Mucosa of stomach (tissue), 1 donor: Measurements from ENCODE around the gene GPC1.

ENCODE experiments used
- H3K27me3 ChIP-seq: one replicate; pipeline ENCODE4 v1.7.0; 2013; ENCODE audit warnings: mild to moderate bottlenecking, low read length; ENCODE audit not compliant: control insufficient read depth, insufficient read depth
- H3K36me3 ChIP-seq: one replicate; pipeline ENCODE4 v1.7.0; 2013; ENCODE audit warnings: low read length; ENCODE audit not compliant: control insufficient read depth, insufficient read depth
- H3K4me1 ChIP-seq: one replicate; pipeline ENCODE4 v1.7.0; 2013; ENCODE audit warnings: mild to moderate bottlenecking, low read length; ENCODE audit not compliant: control insufficient read depth, insufficient read depth
- H3K4me3 ChIP-seq: one replicate; pipeline ENCODE4 v1.7.0; 2013; ENCODE audit warnings: low read length
- H3K9ac ChIP-seq: one replicate; pipeline ENCODE4 v1.7.0; 2013; ENCODE audit warnings: mild to moderate bottlenecking, low read length, moderate library complexity
- H3K9me3 ChIP-seq: one replicate; pipeline ENCODE4 v1.7.0; 2013; ENCODE audit warnings: mild to moderate bottlenecking, low read length, moderate library complexity; ENCODE audit not compliant: control insufficient read depth
- donor health status: Pancreatic carcinoma.

Gene GPC1

GRCh38 chr2:240392948-240393830, 42.3 kb upstream of the GPC1 start:
- Histone ChIP-seq H3K4me3 (no peak overlapping the region), H3K9me3 (no peaks in the 10 kb centered on the region), H3K27me3 (no peaks in the 10 kb centered on the region), H3K4me1 (no peaks in the 10 kb centered on the region), H3K36me3 (no peaks in the 10 kb centered on the region), H3K9ac (no peak overlapping the region)

GRCh38 chr2:240393831-240394410, 41.5 kb upstream of the GPC1 start:
- H3K4me1 ChIP-seq, result no peaks in the 10 kb centered on the region
- no peak overlapping the region for H3K4me3 ChIP-seq
- no peaks in the 10 kb centered on the region for H3K36me3 ChIP-seq
- no peaks in the 10 kb centered on the region for H3K27me3 ChIP-seq
- no peaks in the 10 kb centered on the region for H3K9me3 ChIP-seq
- no peak overlapping the region for H3K9ac ChIP-seq

- Histone ChIP-seq H3K9ac (no peak overlapping the region), H3K4me3 (no peak overlapping the region), H3K36me3 (no peaks in the 10 kb centered on the region), H3K9me3 (no peaks in the 10 kb centered on the region), H3K4me1 (no peaks in the 10 kb centered on the region), H3K27me3 (no peaks in the 10 kb centered on the region)
Observed at GRCh38 chr2:240394549-240394948, 40.9 kb upstream of the GPC1 start.

GRCh38 chr2:240395448-240395847, 40.0 kb upstream of the GPC1 start:
- Histone ChIP-seq H3K4me3 (no peak overlapping the region), H3K4me1 (no peaks in the 10 kb centered on the region), H3K36me3 (no peaks in the 10 kb centered on the region), H3K9me3 (no peaks in the 10 kb centered on the region), H3K27me3 (no peaks in the 10 kb centered on the region), H3K9ac (no peak overlapping the region)

- no peaks in the 10 kb centered on the region for H3K36me3 ChIP-seq
- H3K9ac ChIP-seq, result no peak overlapping the region
- no peaks in the 10 kb centered on the region for H3K27me3 ChIP-seq
- no peaks in the 10 kb centered on the region for H3K9me3 ChIP-seq
- H3K4me1 ChIP-seq, result no peaks in the 10 kb centered on the region
- no peak overlapping the region for H3K4me3 ChIP-seq
Observed at GRCh38 chr2:240395896-240396622, 39.4 kb upstream of the GPC1 start.

GRCh38 chr2:240396623-240397541, 38.6 kb upstream of the GPC1 start:
- Histone ChIP-seq H3K9me3 (no peaks in the 10 kb centered on the region), H3K4me3 (no peak overlapping the region), H3K4me1 (no peaks in the 10 kb centered on the region), H3K27me3 (no peaks in the 10 kb centered on the region), H3K36me3 (no peaks in the 10 kb centered on the region), H3K9ac (no peak overlapping the region)

- Histone ChIP-seq H3K36me3 (no peaks in the 10 kb centered on the region), H3K27me3 (no peaks in the 10 kb centered on the region), H3K9me3 (no peaks in the 10 kb centered on the region), H3K4me1 (no peaks in the 10 kb centered on the region), H3K4me3 (no peak overlapping the region), H3K9ac (no peak overlapping the region)
Observed at GRCh38 chr2:240397542-240397916, 37.9 kb upstream of the GPC1 start.

- Histone ChIP-seq H3K36me3 (no peaks in the 10 kb centered on the region), H3K4me3 (no peak overlapping the region), H3K9me3 (no peaks in the 10 kb centered on the region), H3K4me1 (no peaks in the 10 kb centered on the region), H3K27me3 (no peaks in the 10 kb centered on the region), H3K9ac (no peak overlapping the region)
Observed at GRCh38 chr2:240397924-240398645, 37.4 kb upstream of the GPC1 start.

GRCh38 chr2:240398661-240399267, 36.7 kb upstream of the GPC1 start:
- H3K27me3 ChIP-seq, result no peaks in the 10 kb centered on the region
- H3K4me1 ChIP-seq, result no peaks in the 10 kb centered on the region
- H3K9ac ChIP-seq, result no peak overlapping the region
- H3K4me3 ChIP-seq, result no peak overlapping the region
- no peaks in the 10 kb centered on the region for H3K36me3 ChIP-seq
- no peaks in the 10 kb centered on the region for H3K9me3 ChIP-seq

GRCh38 chr2:240399419-240400324, 35.8 kb upstream of the GPC1 start:
- H3K4me3 ChIP-seq, result no peak overlapping the region
- no peaks in the 10 kb centered on the region for H3K36me3 ChIP-seq
- H3K4me1 ChIP-seq, result no peaks in the 10 kb centered on the region
- H3K9ac ChIP-seq, result no peak overlapping the region
- no peaks in the 10 kb centered on the region for H3K9me3 ChIP-seq
- H3K27me3 ChIP-seq, result no peaks in the 10 kb centered on the region
